H1 (cell line): ENCODE data around the gene ZNF44. TPM values are rescaled to one million over a fixed set of nuclear protein-coding genes. Genes with fewer than 3 reads are reported as not detected.

Experiments used
- CTCF ChIA-PET: fragments of 300-600 bp; sonication (Branson Sonifier 250); formaldehyde crosslinking; loops from one replicate; lab custom pipeline; 2021; ENCODE audit not compliant: partially characterized antibody; lab: Charles Lee
- POLR2A ChIA-PET: fragments of 300-600 bp; sonication (Branson Sonifier 250); formaldehyde crosslinking; loops from one replicate; lab custom pipeline; 2021; ENCODE audit warnings: inconsistent platforms; ENCODE audit not compliant: partially characterized antibody; lab: Charles Lee
- DNase-seq, 2 experiments: peaks; one replicate each; pipeline versions ENCODE4 v3.0.0 to v3.0.0-alpha.2; 2010 to 2022; ENCODE audit warnings: low spot score in 2 of 2, low read depth in 1 of 2, mixed read lengths in 1 of 2
- FAIRE-seq: peaks from 2 replicates; lab custom pipeline; 2011; peaks lifted over from hg19 to GRCh38; lab: Jason Lieb, UNC
- H2AFZ ChIP-seq: 2 replicates; pipeline ENCODE4 v1.8.1; 2012; ENCODE audit warnings: low read length, inconsistent platforms
- H2AK5ac ChIP-seq: 2 replicates; pipeline ENCODE4 v1.6.1; 2013; ENCODE audit warnings: low read depth, low read length
- H2BK120ac ChIP-seq: replicated peaks from 2 replicates; pipeline ENCODE3; 2013; ENCODE audit warnings: low read depth, low read length, inconsistent platforms
- H2BK12ac ChIP-seq: 2 replicates; pipeline ENCODE4 v1.6.1; 2013; ENCODE audit warnings: low read depth, low read length
- H2BK15ac ChIP-seq: 2 replicates; pipeline ENCODE4 v1.6.1; 2013; ENCODE audit warnings: low read length
- H2BK20ac ChIP-seq: 2 replicates; pipeline ENCODE4 v1.6.1; 2013; ENCODE audit warnings: low read length
- H2BK5ac ChIP-seq: 2 replicates; pipeline ENCODE4 v1.6.1; 2013; ENCODE audit warnings: low read depth, low read length
- H3K14ac ChIP-seq: 2 replicates; pipeline ENCODE4 v1.6.1; 2013; ENCODE audit warnings: inconsistent platforms; ENCODE audit not compliant: insufficient read length
- H3K18ac ChIP-seq: 2 replicates; pipeline ENCODE4 v1.6.1; 2013; ENCODE audit warnings: low read length; ENCODE audit errors: extremely low read depth
- H3K23ac ChIP-seq: 2 replicates; pipeline ENCODE4 v1.6.1; 2013; ENCODE audit warnings: inconsistent platforms; ENCODE audit not compliant: insufficient read length
- H3K23me2 ChIP-seq: 2 replicates; pipeline ENCODE4 v1.6.1; 2013; ENCODE audit warnings: low read depth, low read length
- H3K27ac ChIP-seq: 2 replicates; pipeline ENCODE4 v1.6.1; 2011; ENCODE audit warnings: low read depth, low read length, inconsistent platforms
- H3K27me3 ChIP-seq, 4 experiments: replicated peaks in 1 of 4; 1 replicate in 1 of 4; 2 replicates in 3 of 4; pipeline versions ENCODE4 v1.6.1 to v1.8.1; 2011 to 2013; ENCODE audit warnings: low read length in 3 of 4, mild to moderate bottlenecking in 3 of 4, inconsistent platforms in 2 of 4, mixed read lengths in 2 of 4, moderate library complexity in 1 of 4; ENCODE audit not compliant: control insufficient read depth in 3 of 4, insufficient read depth in 3 of 4; ENCODE audit errors: extremely low read depth in 1 of 4
- H3K36me3 ChIP-seq, 4 experiments: 2 replicates each; pipeline versions ENCODE4 v1.6.1 to v1.8.1; 2011 to 2013; ENCODE audit warnings: mild to moderate bottlenecking in 4 of 4, low read length in 3 of 4, moderate library complexity in 2 of 4, control low read depth in 1 of 4, inconsistent platforms in 1 of 4; ENCODE audit not compliant: insufficient read depth in 4 of 4, control insufficient read depth in 2 of 4
- H3K4ac ChIP-seq: replicated peaks from 2 replicates; pipeline ENCODE3; 2013; ENCODE audit warnings: low read length, low read depth, mixed read lengths, inconsistent platforms; ENCODE audit not compliant: insufficient read length
- H3K4me1 ChIP-seq, 4 experiments: replicated peaks in 1 of 4; 1 replicate in 1 of 4; 2 replicates in 3 of 4; pipeline versions ENCODE4 v1.6.1 to v1.8.1; 2011 to 2013; ENCODE audit warnings: low read length in 3 of 4, inconsistent platforms in 2 of 4, mixed read lengths in 1 of 4; ENCODE audit not compliant: insufficient read depth in 4 of 4, control insufficient read depth in 3 of 4
- H3K4me2 ChIP-seq, 2 experiments: 2 replicates each; pipeline versions ENCODE4 v1.6.1 to v1.8.1; 2011 to 2013; ENCODE audit warnings: low read depth in 2 of 2, low read length in 2 of 2, control low read depth in 1 of 2, inconsistent platforms in 1 of 2, mild to moderate bottlenecking in 1 of 2; ENCODE audit not compliant: insufficient read depth in 1 of 2
- H3K4me3 ChIP-seq, 4 experiments: fragments of 200-600, 300-600 bp in 1 of 4; sonication (generic), shearing (Covaris generic), sonication (Bioruptor Twin) in 1 of 4; 2 replicates each; pipeline versions ENCODE4 v1.5.1 to v1.8.1; 2011 to 2016; ENCODE audit warnings: low read length in 4 of 4, low read depth in 3 of 4, control low read depth in 2 of 4, inconsistent platforms in 2 of 4, mild to moderate bottlenecking in 2 of 4, mixed read lengths in 1 of 4, moderate library complexity in 1 of 4; ENCODE audit not compliant: insufficient read depth in 2 of 4; ENCODE audit errors: extremely low read depth in 1 of 4
- H3K56ac ChIP-seq: replicated peaks from 2 replicates; pipeline ENCODE3; 2013; ENCODE audit warnings: low read depth, mild to moderate bottlenecking, mixed read lengths, low read length, inconsistent platforms; ENCODE audit not compliant: insufficient read length
- H3K79me1 ChIP-seq: 2 replicates; pipeline ENCODE4 v1.6.1; 2013; ENCODE audit warnings: low read depth, low read length, control low read depth
- H3K79me2 ChIP-seq, 2 experiments: 2 replicates each; pipeline versions ENCODE4 v1.6.1 to v1.8.1; 2012 to 2013; ENCODE audit warnings: low read length in 2 of 2, mild to moderate bottlenecking in 2 of 2, inconsistent platforms in 1 of 2; ENCODE audit not compliant: insufficient read depth in 2 of 2, control insufficient read depth in 1 of 2
- H3K9ac ChIP-seq, 4 experiments: replicated peaks in 1 of 4; 1 replicate in 1 of 4; 2 replicates in 3 of 4; pipeline versions ENCODE4 v1.6.1 to v1.8.1; 2011 to 2013; ENCODE audit warnings: low read depth in 3 of 4, low read length in 3 of 4, control low read depth in 2 of 4, mild to moderate bottlenecking in 2 of 4, moderate library complexity in 2 of 4, inconsistent platforms in 1 of 4; ENCODE audit errors: extremely low read depth in 1 of 4
- H3K9me3 ChIP-seq, 2 experiments: 2 replicates each; pipeline versions ENCODE4 v1.6.1 to v1.8.1; 2012 to 2013; ENCODE audit warnings: mild to moderate bottlenecking in 2 of 2, moderate library complexity in 2 of 2, control low read depth in 1 of 2, inconsistent platforms in 1 of 2, low read depth in 1 of 2, low read length in 1 of 2, mixed read lengths in 1 of 2; ENCODE audit not compliant: insufficient read depth in 2 of 2
- H4K20me1 ChIP-seq, 2 experiments: replicated peaks in 1 of 2; 2 replicates each; pipeline versions ENCODE3 to v1.8.1; 2011 to 2013; ENCODE audit warnings: inconsistent platforms in 2 of 2, low read length in 2 of 2, mild to moderate bottlenecking in 1 of 2; ENCODE audit not compliant: insufficient read depth in 2 of 2, control insufficient read depth in 1 of 2
- H4K5ac ChIP-seq: 2 replicates; pipeline ENCODE4 v1.6.1; 2013; ENCODE audit warnings: low read length, low read depth, mixed read lengths, inconsistent platforms; ENCODE audit not compliant: insufficient read length
- H4K8ac ChIP-seq: 2 replicates; pipeline ENCODE4 v1.8.0; 2013; ENCODE audit warnings: mild to moderate bottlenecking, moderate library complexity, low read length, inconsistent platforms; ENCODE audit not compliant: insufficient read depth; ENCODE audit errors: extremely low read depth
- H4K91ac ChIP-seq: replicated peaks from 2 replicates; pipeline ENCODE3; 2013; ENCODE audit warnings: low read length, mixed read lengths, inconsistent platforms; ENCODE audit not compliant: insufficient read length
- ASH2L ChIP-seq: fragments of 200-600, 300-600 bp; sonication (generic); IDR thresholded peaks from one replicate; pipeline ENCODE4 v1.7.1; 2017; ENCODE audit warnings: low read length
- EP300 ChIP-seq, 2 experiments: IDR thresholded peaks; 1 replicate in 1 of 2; 2 replicates in 1 of 2; pipeline ENCODE4 v1.6.1; 2011 to 2012; ENCODE audit warnings: low read depth in 2 of 2, low read length in 2 of 2, mild to moderate bottlenecking in 2 of 2, borderline replicate concordance in 1 of 2, inconsistent platforms in 1 of 2, moderate library complexity in 1 of 2
- POU5F1 ChIP-seq: IDR thresholded peaks from 2 replicates; pipeline ENCODE4 v1.6.1; 2011; ENCODE audit warnings: low read depth, mild to moderate bottlenecking, low read length, moderate library complexity
- RAD21 ChIP-seq, 2 experiments: IDR thresholded peaks in 1 of 2; conservative IDR thresholded peaks in 1 of 2; 2 replicates each; pipeline ENCODE4 v1.6.1; 2011; ENCODE audit warnings: low read depth in 2 of 2, low read length in 2 of 2, improper control_type of control experiment in 1 of 2, inconsistent platforms in 1 of 2, mild to moderate bottlenecking in 1 of 2, moderate library complexity in 1 of 2
- SIN3A ChIP-seq, 2 experiments: IDR thresholded peaks in 1 of 2; conservative IDR thresholded peaks in 1 of 2; 2 replicates each; pipeline ENCODE4 v1.6.1; 2011 to 2012; ENCODE audit warnings: low read length in 2 of 2, improper control_type of control experiment in 1 of 2, low read depth in 1 of 2, mild to moderate bottlenecking in 1 of 2
- WGBS, 2 experiments: shearing (Covaris generic) in 1 of 2; methylation state at CpG; one replicate each; pipeline versions ENCODE4 v1.1.6 to v1.1.7; 2013 to 2015; ENCODE audit warnings: low lambda C conversion rate in 2 of 2, mixed read lengths in 2 of 2, inconsistent platforms in 1 of 2, low coverage in 1 of 2, missing lambda C conversion rate in 1 of 2; ENCODE audit not compliant: insufficient replicate concordance in 2 of 2, insufficient coverage in 1 of 2, insufficient read length in 1 of 2; ENCODE audit errors: extremely low coverage in 1 of 2, missing lambda C conversion rate in 1 of 2; 5-methylcytosine and 5-hydroxymethylcytosine counted together
- polyA plus RNA-seq, 7 experiments: library from polyadenylated mRNA; depleted of rRNA in 3 of 7; stranded (reverse) in 5 of 7; unstranded in 2 of 7; fragments of >200 nt in 5 of 7; fragments of 200-250 nt in 2 of 7; gene quantifications; 1 replicate in 5 of 7; 2 replicates in 1 of 7; 4 replicates in 1 of 7; pipeline versions ENCODE4 v1.2.1 to v1.2.3, GENCODE V29; 2011 to 2013; ENCODE audit warnings: missing spikeins in 2 of 7, mixed read lengths in 2 of 7
- total RNA-seq: library from RNA; stranded (reverse); fragmentation: NEBNext Ultra II Directional; extraction: Animal tissue kit (Norgen Biotek cat#: 25700); gene quantifications from 2 replicates; pipeline ENCODE4 v1.2.1, GENCODE V29; 2021

ZNF44 gene
- total and polyA plus RNA-seq, 2 of the 8 experiments (the other 6 are each of a cell fraction or from before 2014, with no cell fraction given): 1.3 to 2.8 TPM

GRCh38 chr19:12270854-12271253, 23.8 kb downstream of the ZNF44 start:
- Histone ChIP-seq H3K79me2 (no peaks in the 10 kb centered on the region), H3K36me3 (peaks cover 0 to 51% (median 16%) of the 10 kb centered on the region in 4 experiments; a peak in 5 of 8 replicates), H3K23ac (no peak overlapping the region), H2BK20ac (no peak overlapping the region), H4K20me1 (no peaks in the 10 kb centered on the region), H3K56ac (no peak overlapping the region), H2BK120ac (no peak overlapping the region), H3K4me3 (no peak overlapping the region), H2AFZ (no peak overlapping the region), H3K4me2 (no peak overlapping the region), H3K4ac (no peak overlapping the region), H2BK5ac (no peak overlapping the region), H2BK12ac (no peak overlapping the region), H3K27ac (no peak overlapping the region), H3K27me3 (peaks cover 0 to 1% (median 0%) of the 10 kb centered on the region in 4 experiments; a peak in 1 of 7 replicates), H3K23me2 (no peaks in the 10 kb centered on the region), H3K18ac (no peak overlapping the region), H3K79me1 (no peaks in the 10 kb centered on the region), H3K4me1 (no peaks in the 10 kb centered on the region), H4K91ac (no peak overlapping the region), H2AK5ac (no peak overlapping the region), H4K5ac (no peak overlapping the region), H3K14ac (no peak overlapping the region), H3K9ac (no peak overlapping the region), H2BK15ac (no peak overlapping the region), H4K8ac (no peak overlapping the region), H3K9me3 (peaks cover 64 to 73% of the 10 kb centered on the region in 2 experiments)
- FAIRE-seq: no peak
- WGBS, 2 experiments: 95% methylated on average over 2 of the region's 2 CpGs; no CpG with 5 or more reads in 1 of the 2 experiments
- POLR2A ChIA-PET: no interaction called here
- no peak for TF ChIP-seq RAD21 (IDR thresholded peaks at IDR 0.05 in 1 of 2, conservative IDR thresholded peaks at IDR 0.05 in 1 of 2; ENCODE audit: low read depth in 2 of 2, low read length in 2 of 2)
- TF ChIP-seq POU5F1: no peak
- TF ChIP-seq ASH2L: no peak
- TF ChIP-seq SIN3A (conservative IDR thresholded peaks at IDR 0.05 in 1 of 2, IDR thresholded peaks at IDR 0.05 in 1 of 2; ENCODE audit: low read depth in 1 of 2, low read length in 2 of 2): no peak
- no peak for TF ChIP-seq EP300 (IDR thresholded peaks at IDR 0.05; ENCODE audit: borderline replicate concordance in 1 of 2, low read depth in 2 of 2, low read length in 2 of 2)
- CTCF ChIA-PET: no interaction called here
- DNase-seq: no peak
